ENCODE data around the gene SLC23A1. TPM values are rescaled to one million over a fixed set of nuclear protein-coding genes. Genes with fewer than 3 reads are reported as not detected.

SLC23A1 gene
- total RNA-seq, result under 1 TPM; 0.36 to 0.78 TPM

DNA sequence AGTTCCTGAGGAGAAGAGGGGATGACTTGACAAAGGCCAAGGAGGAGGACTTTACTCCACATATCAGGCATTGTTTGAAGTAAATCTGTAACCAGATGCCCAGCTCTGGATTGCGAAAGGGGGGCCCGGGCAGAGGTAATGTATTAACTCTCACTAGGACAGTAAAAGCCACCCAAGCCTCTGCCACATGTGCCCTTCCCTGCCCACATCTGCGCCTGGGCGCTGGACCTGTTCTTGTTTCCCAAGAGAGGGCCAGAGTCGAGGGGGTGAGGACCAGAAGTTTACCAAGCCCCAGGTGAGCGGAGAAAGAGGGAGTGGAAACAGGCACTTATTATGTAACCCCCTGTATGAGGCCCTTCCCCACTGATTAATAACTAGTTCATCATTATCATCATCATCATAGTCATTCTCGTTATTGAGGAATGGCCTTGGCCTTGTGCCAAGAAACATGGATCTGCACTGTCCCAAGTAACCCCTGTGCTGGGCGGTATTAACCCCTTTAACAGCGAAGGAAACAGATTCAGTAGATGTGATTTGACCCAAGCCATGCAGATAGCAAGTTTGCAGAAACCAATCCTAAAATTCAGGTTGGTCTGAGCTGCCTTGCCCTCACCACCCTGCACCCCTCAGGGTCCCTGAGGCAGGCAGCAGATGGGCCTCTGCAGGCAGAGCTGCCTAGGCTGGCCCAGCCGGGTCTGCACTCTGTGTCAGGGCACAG is at the start of gene SLC23A1:
SLC23A1 (minus strand) TSS at position 23 of the 718 bp plus-strand sequence. CDS start 44 bp downstream, outside the sequence.
- ATAC-seq (no peak), DNase-seq (ENCODE audit: low spot score) (no peak)
- Mint-ChIP-seq H3K27ac (peak within 1 kb of the TSS; percentile 54 to 89), H3K9me3 (no peaks in the 10 kb centered on the region), H3K36me3 (no peaks in the 10 kb centered on the region), H3K4me1 (ENCODE audit: low read depth in 2 of 2) (peaks cover 28 to 33% of the 10 kb centered on the region in 2 donors), H3K4me3 (no peak within 1 kb of the TSS), H3K27me3 (no peaks in the 10 kb centered on the region)

DNA sequence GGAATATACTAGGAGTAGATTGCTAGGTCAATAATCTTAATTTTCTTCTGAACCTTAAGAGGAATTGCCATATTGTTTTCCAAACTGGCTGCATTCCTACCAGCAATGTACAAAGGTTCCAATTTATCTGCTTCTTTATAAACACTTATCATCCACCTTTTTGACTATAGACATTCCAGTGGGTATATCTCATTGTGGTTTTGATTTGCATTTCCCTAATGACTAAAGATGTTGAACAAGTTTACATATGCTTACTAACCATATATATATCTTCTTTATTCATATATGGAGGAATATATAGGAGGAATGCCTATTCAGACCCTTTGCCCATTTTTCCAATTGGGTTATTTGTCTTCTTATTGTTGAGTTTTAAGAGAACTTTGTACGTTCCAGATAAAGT is 48.6 kb upstream of the SLC23A1 start:
- Mint-ChIP-seq H3K36me3 (peaks cover 6% of the 10 kb centered on the region), H3K4me1 (ENCODE audit: low read depth in 2 of 2) (no peaks in the 10 kb centered on the region), H3K4me3 (no peak overlapping the region), H3K27ac (no peak overlapping the region), H3K9me3 (no peaks in the 10 kb centered on the region), H3K27me3 (no peaks in the 10 kb centered on the region)
- no peak for ATAC-seq
- DNase-seq (ENCODE audit: low spot score), result no peak

DNA sequence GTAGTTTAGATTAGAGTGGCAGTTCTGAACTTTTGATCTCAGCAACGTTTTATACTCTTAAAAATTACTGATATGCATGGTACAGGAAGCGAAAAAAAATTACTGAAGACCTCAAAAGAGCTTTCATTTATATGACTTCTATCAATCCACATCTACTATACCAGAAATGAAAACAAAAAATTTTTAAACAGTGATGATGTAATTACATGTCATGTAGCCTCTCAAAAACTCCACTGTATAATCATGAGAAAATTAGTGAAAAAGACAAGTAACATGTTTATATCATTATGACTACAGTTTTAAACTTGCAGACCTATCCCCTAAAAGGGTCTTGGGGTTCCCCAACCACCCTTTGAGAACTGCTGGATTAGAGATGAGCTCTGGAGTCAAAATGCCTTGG is 46.9 kb upstream of the SLC23A1 start:
- Mint-ChIP-seq H3K4me1 (ENCODE audit: low read depth in 2 of 2) (no peaks in the 10 kb centered on the region), H3K4me3 (no peak overlapping the region), H3K36me3 (peaks cover 8% of the 10 kb centered on the region), H3K9me3 (no peaks in the 10 kb centered on the region), H3K27ac (no peak overlapping the region), H3K27me3 (no peaks in the 10 kb centered on the region)
- ATAC-seq (no peak), DNase-seq (ENCODE audit: low spot score) (no peak)

DNA sequence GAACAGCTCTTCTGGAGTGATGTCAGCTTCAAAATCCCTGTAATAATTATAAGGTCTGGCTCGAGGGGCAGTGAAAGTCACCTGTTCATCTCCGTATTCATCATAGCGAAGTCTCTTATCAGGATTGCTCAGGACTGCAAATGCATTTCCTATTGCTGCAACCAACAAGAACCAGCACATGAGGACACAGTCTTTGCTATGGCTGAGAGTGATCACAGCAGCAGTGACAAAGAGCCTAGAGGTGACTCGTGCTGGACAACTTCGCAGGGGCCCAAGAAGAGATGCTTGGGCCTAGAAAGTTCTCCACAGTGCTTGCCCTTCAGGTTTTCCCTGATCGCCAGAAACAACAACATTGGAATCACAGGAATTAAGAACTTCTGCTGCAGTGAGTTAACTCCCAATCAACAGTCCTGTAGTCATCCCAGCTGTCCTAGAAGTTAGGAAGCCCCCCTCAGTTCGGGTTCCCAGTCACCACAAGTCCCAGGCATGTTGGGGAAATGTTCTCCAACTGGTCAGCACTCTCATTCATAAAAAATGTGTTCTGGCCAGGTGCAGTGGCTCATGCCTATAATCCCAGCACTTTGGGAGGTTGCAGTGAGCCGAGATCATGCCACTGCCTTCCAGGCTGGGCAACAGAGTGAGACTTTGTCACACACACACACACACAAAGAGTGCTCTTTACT is 43.2 kb upstream of the SLC23A1 start:
- ATAC-seq (no peak), DNase-seq (ENCODE audit: low spot score) (no peak)
- no peaks in the 10 kb centered on the region for H3K9me3 Mint-ChIP-seq
- peaks cover 11% of the 10 kb centered on the region for H3K36me3 Mint-ChIP-seq
- peaks cover 5 to 7% of the 10 kb centered on the region in 2 donors for H3K4me1 Mint-ChIP-seq (ENCODE audit: low read depth in 2 of 2)
- H3K4me3 Mint-ChIP-seq, result no peak overlapping the region
- H3K27ac Mint-ChIP-seq, result no peak overlapping the region
- no peaks in the 10 kb centered on the region for H3K27me3 Mint-ChIP-seq

DNA sequence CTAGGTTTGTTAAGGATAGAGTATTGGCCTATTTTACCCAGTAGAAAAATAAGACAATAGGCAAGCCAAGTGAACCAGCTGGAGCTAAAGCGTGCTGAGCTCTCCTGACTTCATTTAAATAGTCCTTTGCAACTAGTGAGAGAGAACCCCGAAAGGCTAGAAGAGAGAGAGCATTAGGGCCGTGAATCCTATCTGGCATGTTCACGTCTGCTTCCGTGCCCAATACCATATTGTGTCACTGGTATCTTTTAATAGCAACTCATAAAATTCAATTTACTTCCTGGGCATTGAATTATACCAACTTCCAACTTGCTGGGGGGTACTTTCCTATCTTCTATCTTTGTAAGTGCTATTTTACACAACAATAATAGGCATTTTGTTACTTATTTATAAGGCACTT is 42.4 kb upstream of the SLC23A1 start:
- peaks cover 5 to 7% of the 10 kb centered on the region in 2 donors for H3K4me1 Mint-ChIP-seq (ENCODE audit: low read depth in 2 of 2)
- no peaks in the 10 kb centered on the region for H3K27me3 Mint-ChIP-seq
- H3K9me3 Mint-ChIP-seq, result no peaks in the 10 kb centered on the region
- H3K4me3 Mint-ChIP-seq, result no peak overlapping the region
- no peak for DNase-seq (ENCODE audit: low spot score)
- ATAC-seq, result no peak
- no peak overlapping the region for H3K27ac Mint-ChIP-seq
- peaks cover 11% of the 10 kb centered on the region for H3K36me3 Mint-ChIP-seq

DNA sequence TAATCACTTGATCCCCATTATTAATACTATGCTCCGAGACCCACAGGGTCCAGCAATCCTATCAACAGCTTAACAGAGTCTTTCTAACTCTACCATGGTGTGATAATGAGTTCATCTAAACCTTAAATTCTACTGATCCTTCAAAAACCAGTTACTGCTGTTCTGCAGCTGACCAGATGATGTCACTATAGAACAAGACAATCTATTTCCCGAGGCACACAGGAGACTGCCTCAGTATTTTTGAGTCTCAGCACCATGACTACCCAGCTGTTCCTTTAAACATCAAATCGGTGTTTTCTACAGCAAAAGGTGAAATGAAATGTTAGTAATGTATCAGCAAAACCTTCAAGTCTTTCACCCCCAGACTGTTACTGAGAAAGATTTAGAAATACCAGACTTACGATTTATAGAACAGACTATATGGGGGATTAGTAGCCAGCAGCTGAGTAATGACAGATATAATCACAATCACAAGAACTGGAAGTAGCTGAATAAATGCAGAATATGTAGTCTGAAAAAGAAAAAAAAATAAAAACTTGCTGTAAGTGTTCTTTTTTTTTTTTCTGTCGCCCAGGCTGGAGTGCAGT is 39.3 kb upstream of the SLC23A1 start:
- Mint-ChIP-seq H3K9me3 (no peaks in the 10 kb centered on the region), H3K27ac (no peak overlapping the region), H3K36me3 (peaks cover 6% of the 10 kb centered on the region), H3K4me3 (no peak overlapping the region), H3K27me3 (no peaks in the 10 kb centered on the region), H3K4me1 (ENCODE audit: low read depth in 2 of 2) (peaks cover 5 to 7% of the 10 kb centered on the region in 2 donors)
- ATAC-seq (peak; percentile 82 to 86), DNase-seq (ENCODE audit: low spot score) (peak; percentile 78)

DNA sequence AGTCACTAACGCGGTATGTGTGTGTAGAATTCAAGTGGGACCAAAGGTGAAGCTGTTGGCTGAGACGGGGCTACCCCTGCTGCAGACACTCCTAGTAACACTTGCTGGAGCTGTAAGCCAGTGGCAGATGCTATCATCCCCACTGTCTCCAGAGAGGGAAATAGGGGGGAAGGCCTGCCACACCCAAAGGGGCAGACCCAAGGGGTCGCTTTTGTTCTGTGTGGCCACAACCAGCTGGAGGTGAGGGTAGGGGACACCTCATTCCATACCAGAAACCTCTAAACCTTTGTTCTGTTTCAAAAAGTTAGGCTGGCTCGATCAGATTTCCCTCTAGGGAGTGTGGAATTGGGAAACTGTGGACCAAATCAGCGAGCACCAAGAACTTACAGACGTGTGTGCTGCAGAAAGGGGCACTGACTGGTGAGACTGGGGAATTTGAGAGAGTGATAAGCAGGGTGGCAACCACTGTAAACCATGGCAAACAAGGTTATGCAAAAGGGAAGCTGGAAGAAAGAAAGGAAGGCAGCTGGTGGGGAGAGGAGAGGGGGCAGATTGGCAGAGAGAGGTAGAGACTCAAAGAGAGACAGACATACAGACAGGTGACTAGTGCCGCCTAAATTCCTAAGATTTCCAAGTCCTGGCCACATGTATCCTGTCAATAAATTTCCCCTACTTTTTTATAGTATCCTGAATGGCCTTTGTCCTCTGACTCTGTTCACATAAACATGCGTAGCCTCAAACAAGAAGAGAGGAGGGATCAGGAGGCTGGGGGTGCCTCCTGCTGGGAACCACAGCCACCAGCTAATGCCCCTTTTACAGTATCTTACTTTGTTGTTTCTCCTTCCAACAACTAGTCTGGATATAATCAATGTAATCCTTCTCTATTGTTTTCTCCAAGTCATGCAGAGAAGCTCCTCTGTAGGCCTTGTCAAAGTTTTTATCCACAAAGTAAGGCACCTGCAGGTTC is 36.4 kb upstream of the SLC23A1 start:
- H3K4me1 Mint-ChIP-seq (ENCODE audit: low read depth in 2 of 2), result peaks cover 8 to 23% of the 10 kb centered on the region in 2 donors
- no peaks in the 10 kb centered on the region for H3K9me3 Mint-ChIP-seq
- H3K27ac Mint-ChIP-seq, result no peak overlapping the region
- no peaks in the 10 kb centered on the region for H3K27me3 Mint-ChIP-seq
- H3K36me3 Mint-ChIP-seq, result no peaks in the 10 kb centered on the region
- H3K4me3 Mint-ChIP-seq, result no peak overlapping the region
- ATAC-seq (no peak), DNase-seq (ENCODE audit: low spot score) (no peak)

DNA sequence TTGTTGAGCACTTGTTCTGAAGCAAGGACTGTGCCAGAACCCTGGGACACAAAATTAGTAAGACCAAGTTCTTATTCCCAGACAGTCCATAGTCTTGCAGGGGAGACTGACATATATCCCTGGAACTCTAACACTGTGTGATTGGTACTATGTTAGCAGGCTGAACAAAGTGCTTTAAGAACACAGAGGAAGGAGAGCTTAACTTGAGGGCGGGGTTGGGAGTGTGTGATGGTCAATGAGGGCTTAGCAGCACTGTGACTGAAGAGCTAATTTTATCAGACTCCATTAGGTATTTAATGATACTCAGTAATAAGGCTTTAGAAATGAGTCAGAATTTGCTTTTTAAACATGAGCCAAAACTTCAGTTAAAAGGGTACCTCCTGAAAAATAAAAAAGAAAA is 35.7 kb upstream of the SLC23A1 start:
- Mint-ChIP-seq H3K27me3 (no peaks in the 10 kb centered on the region), H3K4me1 (ENCODE audit: low read depth in 2 of 2) (peaks cover 8 to 23% of the 10 kb centered on the region in 2 donors), H3K9me3 (no peaks in the 10 kb centered on the region), H3K36me3 (no peaks in the 10 kb centered on the region), H3K4me3 (no peak overlapping the region), H3K27ac (no peak overlapping the region)
- DNase-seq (ENCODE audit: low spot score) (no peak), ATAC-seq (no peak)

DNA sequence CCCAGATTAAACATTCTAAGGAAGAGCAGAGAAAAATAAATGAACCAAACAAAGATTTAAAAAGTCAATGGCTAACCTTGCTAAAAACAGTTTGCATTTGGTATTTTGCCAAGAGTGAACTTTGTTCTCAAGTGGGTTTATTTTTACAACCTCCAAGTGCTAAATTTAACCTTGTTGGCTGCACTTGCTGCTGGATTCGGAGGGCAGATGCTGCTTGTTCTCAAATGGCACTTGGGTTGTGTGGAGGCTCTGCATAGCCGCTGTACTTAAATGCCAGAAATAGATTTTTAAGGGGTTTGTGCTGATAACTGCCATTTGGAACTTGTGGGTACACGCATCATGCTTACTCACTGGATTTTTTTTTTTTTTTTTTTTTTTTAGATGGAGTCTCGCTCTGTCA is 34.1 kb upstream of the SLC23A1 start:
- Mint-ChIP-seq H3K4me1 (ENCODE audit: low read depth in 2 of 2) (peaks cover 4 to 19% of the 10 kb centered on the region in 2 donors), H3K4me3 (no peak overlapping the region), H3K36me3 (no peaks in the 10 kb centered on the region), H3K27me3 (no peaks in the 10 kb centered on the region), H3K9me3 (no peaks in the 10 kb centered on the region), H3K27ac (peak overlapping the region in 1 of 2 donors; percentile 78)
- no peak for ATAC-seq
- no peak for DNase-seq (ENCODE audit: low spot score)

DNA sequence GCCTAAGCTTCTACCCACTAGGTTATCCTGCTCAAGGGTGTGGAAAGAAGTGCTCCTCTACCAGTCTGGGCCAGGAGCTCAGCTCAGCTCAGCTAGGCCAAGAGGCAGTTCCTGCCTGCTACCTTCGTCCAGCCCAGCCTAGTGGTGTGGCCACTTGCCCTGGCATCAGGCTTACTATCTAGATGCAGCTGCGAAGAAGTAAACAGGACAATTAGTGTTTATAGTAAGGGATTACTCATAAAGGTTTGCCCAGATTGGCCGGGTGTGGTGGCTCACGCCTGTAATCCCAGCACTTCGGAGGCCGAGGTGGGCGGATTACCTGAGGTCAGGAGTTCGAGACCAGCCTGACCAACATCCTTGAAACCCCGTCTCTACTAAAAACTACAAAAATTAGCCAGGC is 33.6 kb upstream of the SLC23A1 start:
- Mint-ChIP-seq H3K27ac (peak overlapping the region; percentile 78 to 82), H3K36me3 (no peaks in the 10 kb centered on the region), H3K4me1 (ENCODE audit: low read depth in 2 of 2) (peaks cover 3 to 17% of the 10 kb centered on the region in 2 donors), H3K27me3 (no peaks in the 10 kb centered on the region), H3K4me3 (peak overlapping the region; percentile 58), H3K9me3 (no peaks in the 10 kb centered on the region)
- DNase-seq (ENCODE audit: low spot score) (no peak), ATAC-seq (no peak)

DNA sequence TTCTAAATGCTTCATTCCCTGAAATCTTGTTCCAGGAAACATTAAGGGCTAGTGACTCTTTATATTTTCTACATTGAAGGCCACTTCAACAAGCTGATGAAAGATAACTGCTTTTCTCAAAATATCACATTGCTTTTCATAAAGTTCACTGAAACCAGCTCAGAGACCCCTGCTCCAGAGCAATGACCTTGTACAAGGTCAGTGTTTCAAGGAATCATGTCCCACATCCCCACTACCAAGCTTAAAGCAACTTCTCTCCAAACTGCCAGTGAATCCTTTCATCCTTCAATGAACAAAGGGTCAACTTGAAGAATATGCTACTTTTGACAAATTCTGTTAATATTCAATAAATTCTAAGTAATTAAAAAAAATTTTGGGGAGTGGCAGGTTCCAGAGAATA is 32.8 kb upstream of the SLC23A1 start:
- DNase-seq (ENCODE audit: low spot score) (no peak), ATAC-seq (peak; percentile 26 to 34)
- Mint-ChIP-seq H3K9me3 (no peaks in the 10 kb centered on the region), H3K27me3 (no peaks in the 10 kb centered on the region), H3K27ac (peak overlapping the region; percentile 78 to 82), H3K36me3 (no peaks in the 10 kb centered on the region), H3K4me1 (ENCODE audit: low read depth in 2 of 2) (peaks cover 3 to 17% of the 10 kb centered on the region in 2 donors), H3K4me3 (peak overlapping the region; percentile 58)

DNA sequence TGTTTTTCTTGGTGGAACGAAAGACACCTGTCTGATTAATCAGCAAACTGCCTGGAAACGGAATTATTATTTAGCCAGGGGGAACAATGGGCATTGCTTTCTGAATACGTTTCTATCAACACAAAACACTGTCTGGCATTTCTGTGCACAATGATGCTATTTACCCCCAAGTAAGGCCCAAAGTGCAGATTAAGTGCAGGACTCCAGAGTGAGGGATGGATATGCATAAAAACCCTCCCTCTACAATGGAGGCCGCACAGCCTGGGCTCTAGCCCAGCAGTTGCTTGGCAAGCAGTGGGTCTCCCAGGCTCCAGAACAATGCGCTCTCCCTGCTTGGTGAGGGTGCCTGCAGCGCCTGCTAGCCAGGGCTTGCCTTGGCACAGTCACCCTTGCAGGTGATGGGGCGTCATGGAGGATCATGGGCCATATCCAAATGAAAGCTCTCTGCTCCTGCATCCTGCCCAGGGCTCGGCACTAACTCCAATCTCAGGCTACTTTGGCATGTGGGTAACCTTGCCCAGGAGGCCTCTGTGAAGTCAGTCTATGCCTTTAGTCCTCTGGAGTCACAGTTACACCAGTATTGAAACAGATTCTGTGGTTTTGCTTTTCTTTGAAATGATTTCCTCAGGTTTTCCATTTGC is 32.2 kb upstream of the SLC23A1 start:
- Mint-ChIP-seq H3K4me3 (peak overlapping the region; percentile 58), H3K36me3 (no peaks in the 10 kb centered on the region), H3K9me3 (no peaks in the 10 kb centered on the region), H3K4me1 (ENCODE audit: low read depth in 2 of 2) (peaks cover 3 to 17% of the 10 kb centered on the region in 2 donors), H3K27me3 (no peaks in the 10 kb centered on the region), H3K27ac (peak overlapping the region; percentile 78 to 82)
- ATAC-seq (peak; percentile 74 to 82), DNase-seq (ENCODE audit: low spot score) (no peak)

DNA sequence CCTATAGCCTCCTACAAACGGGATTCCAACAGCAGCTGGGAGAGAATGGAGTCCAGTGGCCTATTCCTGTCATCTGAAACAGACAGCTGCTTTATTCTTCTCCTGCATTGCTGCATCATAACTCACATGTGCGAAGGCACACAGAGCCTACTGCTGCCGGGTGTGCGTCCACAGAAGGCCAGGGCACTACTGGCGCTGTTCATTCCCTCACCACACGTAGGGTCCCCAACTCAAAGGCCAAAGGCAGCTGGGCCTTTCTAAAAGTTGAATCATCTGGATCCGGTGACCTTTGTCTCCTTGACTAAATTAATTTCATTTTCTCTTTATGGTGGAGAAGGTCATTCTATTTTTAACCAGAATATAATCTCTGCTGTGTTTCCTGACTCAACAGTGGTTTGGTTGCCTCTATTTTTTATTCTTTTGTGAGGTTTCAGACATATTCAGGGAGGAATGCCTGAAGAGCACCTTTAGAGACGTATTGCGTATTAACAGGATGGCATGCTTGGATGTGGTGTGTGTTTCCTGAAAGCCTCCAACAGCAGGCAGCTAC is 31.6 kb upstream of the SLC23A1 start:
- Mint-ChIP-seq H3K4me3 (peak overlapping the region; percentile 58), H3K27ac (peak overlapping the region; percentile 78 to 82), H3K9me3 (no peaks in the 10 kb centered on the region), H3K27me3 (no peaks in the 10 kb centered on the region), H3K36me3 (no peaks in the 10 kb centered on the region), H3K4me1 (ENCODE audit: low read depth in 2 of 2) (peaks cover 3 to 17% of the 10 kb centered on the region in 2 donors)
- DNase-seq (ENCODE audit: low spot score) (no peak), ATAC-seq (no peak)
